ENCODE data around the gene CDH22.

The CDH22 gene

DNA sequence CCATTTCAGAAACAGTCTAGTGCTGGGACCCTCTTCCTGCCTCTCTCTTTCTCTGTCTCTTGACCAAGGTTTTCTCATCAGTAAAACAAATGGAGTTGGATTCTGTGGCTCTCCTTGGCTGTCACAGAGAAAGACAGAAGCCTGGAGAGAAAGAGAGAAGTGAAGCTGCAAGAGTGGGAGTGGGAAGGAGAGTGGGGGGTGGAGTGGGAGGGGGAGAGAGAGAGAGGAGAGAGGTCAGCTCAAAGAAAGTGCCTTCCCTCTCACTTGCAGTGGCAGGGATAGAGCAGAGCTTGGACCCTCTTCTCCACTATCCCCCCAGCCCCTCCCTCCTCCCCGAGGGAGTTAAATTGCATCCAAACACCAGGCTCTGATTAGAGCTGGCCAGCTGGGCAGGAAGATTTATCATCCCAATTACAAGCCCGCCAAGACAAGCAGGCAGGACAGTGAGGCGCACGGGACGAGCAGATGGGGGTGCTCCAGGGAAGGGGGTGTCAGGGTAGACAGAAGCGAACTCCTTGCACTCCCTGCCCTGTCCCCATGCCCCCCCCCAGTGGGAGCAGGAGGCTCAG lies 115.8 kb downstream of the CDH22 start:
- no peak for DNase-seq

DNA sequence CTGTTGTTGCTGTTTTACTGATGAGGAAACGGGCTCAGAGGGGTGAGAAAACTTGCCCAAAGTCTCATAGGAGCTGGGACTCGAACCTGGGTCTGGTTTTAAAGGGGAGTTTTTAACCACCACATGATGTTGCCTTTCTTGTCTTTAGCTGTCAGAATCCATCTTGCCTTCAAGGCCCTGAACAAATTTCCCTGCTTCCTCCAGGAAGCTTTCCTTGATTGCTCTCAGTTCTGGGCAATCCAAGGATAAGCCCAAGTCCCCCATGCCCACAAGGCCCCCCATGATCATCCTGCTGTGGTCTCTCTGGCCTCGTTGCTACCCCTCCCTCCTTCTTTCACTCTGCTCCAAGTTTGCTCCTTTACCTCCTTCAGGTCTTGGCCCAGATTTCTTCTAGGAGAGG lies 116.7 kb downstream of the CDH22 start:
- DNase-seq = no peak

GRCh38 chr20:46191168-46191540 lies 117.1 kb downstream of the CDH22 start:
- DNase-seq = no peak

DNA sequence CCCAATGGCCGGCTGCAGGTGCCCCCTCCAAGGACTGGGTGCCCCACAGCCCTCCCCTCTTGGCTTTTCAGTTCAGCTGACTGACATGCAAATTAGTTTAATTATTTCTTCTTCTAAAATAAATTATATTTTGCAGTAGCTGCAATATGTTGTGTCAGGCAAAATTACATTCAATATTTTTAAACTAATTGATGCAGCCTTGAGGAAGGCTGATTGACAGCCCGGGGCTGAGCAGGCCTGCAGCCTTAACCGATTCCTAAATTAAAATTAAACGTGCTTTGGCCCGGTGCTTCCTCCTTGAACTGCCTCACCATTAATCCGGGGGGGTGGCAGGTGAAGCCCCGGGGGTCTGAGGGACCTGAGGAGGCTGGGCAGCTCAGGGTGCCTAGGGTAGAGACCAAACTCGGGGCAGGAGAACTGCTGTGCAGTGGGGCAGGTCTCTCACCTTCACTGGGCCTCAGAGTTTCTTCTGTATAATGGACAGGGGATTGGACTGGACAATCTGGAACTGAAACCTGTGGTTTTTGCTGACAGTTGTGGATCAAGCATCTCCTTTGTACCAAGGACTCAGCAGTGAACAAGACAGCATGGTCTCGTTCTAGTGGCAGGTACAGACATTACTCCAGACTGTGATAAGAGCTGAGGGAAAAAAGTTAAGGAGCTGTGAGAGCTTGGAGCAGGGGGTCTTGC lies 117.7 kb downstream of the CDH22 start:
- no peak for DNase-seq

DNA sequence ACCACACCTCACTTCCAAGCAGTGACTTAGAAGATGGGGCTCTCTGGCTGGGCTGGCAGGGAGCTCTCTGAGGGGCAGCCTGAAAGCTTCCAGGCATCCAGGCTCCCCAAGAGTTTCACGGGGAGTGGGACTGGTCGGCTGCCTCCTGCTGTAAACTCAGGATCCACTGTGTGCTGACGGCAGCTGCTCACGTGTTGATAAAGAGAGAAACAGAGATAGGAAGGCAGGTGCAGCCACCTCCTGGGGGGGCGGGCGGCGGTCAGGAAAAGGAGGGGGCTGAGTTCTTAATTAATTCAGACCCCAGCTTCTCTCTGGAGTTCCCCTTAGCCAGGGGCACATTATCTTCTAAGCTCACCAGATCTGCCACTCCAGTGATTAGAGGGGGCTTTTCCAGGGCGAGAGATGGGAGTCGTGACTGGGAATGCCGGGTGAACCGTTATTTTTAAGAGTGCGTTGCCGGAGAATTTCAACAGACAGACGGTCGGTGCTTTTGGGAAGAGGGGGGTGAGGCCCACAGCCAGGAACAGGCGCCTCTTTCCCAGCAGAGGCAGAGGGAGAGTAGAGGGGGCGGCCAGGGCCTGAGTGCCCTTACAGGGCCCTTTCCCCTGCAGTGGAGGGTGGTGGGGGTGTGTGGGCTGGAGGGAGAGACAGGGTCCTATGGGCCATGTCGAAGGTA lies 119.3 kb downstream of the CDH22 start:
- no peak for DNase-seq

- no peak for DNase-seq
Measured at GRCh38 chr20:46186210-46186609, 122.1 kb downstream of the CDH22 start.

- DNase-seq = no peak
Measured at GRCh38 chr20:46185353-46185752, 122.9 kb downstream of the CDH22 start.

GRCh38 chr20:46183768-46184167 lies 124.5 kb downstream of the CDH22 start:
- DNase-seq = no peak

- DNase-seq = no peak
Measured at GRCh38 chr20:46182276-46183200, 125.8 kb downstream of the CDH22 start.

DNA sequence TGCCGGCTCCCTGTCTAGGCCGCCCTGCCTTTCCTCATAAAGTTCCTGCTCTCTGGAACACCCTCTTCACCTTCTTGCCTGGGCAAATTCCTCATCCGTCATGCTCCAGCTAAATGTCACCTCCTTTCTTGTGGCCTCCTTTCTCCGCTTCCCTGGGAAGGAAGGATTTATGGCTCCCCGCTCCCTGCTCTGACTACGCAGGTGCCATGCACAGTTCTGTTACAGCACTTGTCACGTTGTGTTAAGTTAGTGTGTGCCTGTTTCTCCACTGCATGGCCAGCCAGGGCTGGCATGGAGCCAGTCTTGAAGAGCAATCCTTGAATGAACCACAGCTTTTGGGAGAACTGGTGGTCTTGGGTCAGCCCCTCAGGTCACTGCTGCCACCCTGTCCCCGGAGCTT lies 128.4 kb downstream of the CDH22 start:
- no peak for DNase-seq

- DNase-seq = no peak
Measured at GRCh38 chr20:46178891-46179290, 129.4 kb downstream of the CDH22 start.

GRCh38 chr20:46177768-46178167 lies 130.5 kb downstream of the CDH22 start:
- no peak for DNase-seq

- DNase-seq = no peak
Measured at GRCh38 chr20:46176739-46177378, 131.4 kb downstream of the CDH22 start.

DNA sequence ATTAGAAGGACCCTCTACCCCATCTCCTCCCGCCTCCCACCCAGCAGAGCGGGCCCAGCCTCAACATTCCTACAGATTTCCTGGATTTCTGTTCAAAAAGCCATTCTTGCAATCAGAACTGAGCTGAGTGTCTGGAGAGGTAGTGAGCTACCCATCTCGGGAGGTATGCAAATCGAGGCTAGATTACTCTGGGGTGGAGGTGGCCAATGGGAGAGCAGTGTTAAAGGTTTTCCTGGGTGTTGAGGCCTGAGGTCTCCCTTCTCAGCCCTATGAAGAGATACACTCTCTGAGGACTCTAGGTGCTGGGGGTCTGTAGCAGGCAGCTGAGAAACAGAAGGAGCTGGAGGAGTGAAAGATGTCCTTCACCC lies 133.2 kb downstream of the CDH22 start:
- DNase-seq = no peak

DNA sequence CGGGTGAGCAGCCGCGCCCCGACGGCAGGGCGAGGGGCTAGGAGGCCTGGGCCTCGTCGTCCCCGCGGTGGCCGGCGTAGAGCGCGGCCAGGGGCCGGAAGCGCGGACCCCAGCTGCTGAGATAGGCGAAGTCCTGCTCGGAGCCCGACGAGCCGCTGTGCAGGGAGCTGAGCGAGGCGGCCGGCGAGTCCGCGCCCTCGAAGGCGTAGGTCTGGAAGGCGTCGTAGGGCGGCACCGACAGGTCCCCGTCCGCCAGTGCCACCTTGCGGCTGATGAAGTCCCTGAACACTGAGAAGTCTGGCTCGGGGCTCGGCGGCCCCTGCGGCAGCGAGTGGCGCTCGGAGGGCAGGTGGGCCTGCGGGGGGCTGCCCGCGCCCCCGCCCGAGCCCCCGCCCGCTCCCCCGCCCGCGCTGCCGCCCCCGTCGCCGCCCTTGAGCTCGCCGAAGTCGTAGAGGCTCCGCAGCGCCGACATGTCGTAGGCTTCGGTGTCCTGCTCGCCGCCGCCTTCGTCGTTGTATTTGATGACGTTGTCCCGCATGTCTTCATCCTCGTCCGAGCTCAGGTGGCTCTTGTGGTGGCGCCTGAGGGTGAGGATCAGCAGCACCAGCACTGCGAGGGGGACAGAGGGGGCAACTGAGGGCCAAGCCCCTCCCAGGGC lies 133.7 kb downstream of the CDH22 start:
- peak; percentile 41 for DNase-seq

DNA sequence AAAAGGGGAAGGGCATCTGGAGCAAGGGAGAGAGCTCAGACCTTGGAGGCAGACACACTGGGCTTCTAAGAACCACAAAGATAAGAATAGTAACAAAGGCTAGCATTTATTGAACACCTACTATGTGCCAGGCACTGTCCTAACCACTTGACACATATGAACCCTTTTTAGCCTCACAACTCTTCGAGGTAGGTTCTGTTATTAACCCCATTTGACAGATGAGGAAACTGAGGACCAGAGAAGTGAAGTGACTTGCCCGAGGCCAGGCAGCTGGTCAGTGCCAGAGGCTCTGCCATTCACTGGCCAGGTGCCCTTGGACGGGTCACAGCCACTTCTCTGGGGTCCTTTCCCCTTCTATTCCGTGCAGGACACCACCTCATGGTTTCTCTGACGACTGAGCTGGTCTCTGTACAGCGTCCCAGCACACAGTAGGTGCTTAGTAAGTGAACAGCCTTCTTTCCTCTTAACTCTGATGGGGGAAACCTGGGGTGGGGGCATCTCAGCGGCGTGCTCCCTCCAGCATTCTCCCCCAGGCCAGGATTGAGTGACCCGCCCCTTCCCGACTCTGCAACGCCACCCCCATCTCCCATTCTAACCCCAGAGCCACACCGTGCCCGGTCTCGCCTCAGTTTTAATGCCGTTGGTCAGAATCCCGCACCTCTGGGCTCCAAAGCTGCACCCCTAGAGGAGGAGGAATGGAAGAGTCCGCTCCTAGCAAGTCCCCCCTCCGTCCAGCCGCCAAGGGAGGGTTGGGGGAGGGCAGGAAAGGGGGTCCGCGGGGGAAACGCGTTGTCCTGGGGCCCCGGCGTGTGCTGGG lies 134.4 kb downstream of the CDH22 start:
- DNase-seq = no peak

GRCh38 chr20:46172961-46173536 lies 135.2 kb downstream of the CDH22 start:
- DNase-seq = no peak

GRCh38 chr20:46172455-46172854 lies 135.8 kb downstream of the CDH22 start:
- no peak for DNase-seq

- DNase-seq = no peak
Measured at GRCh38 chr20:46171909-46172308, 136.4 kb downstream of the CDH22 start.

DNA sequence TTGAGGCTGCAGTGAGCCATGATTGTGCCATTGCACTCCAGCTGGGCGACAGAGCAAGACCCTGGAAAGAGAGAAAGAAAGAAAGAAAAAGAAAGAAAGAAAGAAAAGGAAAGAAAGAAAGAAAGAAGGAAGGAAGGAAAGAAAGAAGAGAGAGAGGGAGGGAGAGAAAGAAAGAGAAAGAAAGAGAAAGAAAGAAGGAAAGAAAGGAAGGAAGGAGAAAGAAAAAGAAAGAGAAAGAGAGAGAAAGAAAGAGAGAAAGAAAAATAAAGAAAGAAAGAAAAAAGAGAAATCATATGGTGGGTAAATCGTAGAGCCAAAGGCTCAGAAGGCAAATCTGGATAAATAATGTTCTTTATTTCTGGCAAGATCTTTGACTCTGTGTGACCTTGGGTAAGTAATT lies 136.8 kb downstream of the CDH22 start:
- DNase-seq = no peak
